SK-N-SH (cell line): ENCODE results near the gene USP32. TPM values are rescaled to one million over a fixed set of nuclear protein-coding genes. Genes with fewer than 3 reads are reported as not detected.

Experiments
- CTCF ChIA-PET: fragments of 300-600, 350-600 bp; formaldehyde crosslinking; extraction: SDS; loops from one replicate; lab custom pipeline; 2021; lab: Yijun Ruan, JAX
- POLR2A ChIA-PET: fragments of 350-600 bp; sonication (Branson Sonifier 250); formaldehyde crosslinking; extraction: SDS; loops from one replicate; lab custom pipeline; 2020; ENCODE audit warnings: antibody characterized with exemption, inconsistent platforms; lab: Yijun Ruan, JAX
- DNase-seq: peaks from one replicate; pipeline ENCODE4 v3.0.0; 2012
- H2AFZ ChIP-seq: fragments of 200-600 bp; sonication (generic); 2 replicates; pipeline ENCODE4 v1.8.1; 2016; ENCODE audit warnings: antibody characterized with exemption, mild to moderate bottlenecking, low read depth
- H3F3A ChIP-seq: fragments of 200-600 bp; sonication (generic); replicated peaks from 2 replicates; pipeline ENCODE3; 2016; ENCODE audit warnings: antibody characterized with exemption, mild to moderate bottlenecking; ENCODE audit not compliant: insufficient read depth
- H3K27ac ChIP-seq, 2 experiments: fragments of 200-500 bp in 1 of 2; fragments of 200-600 bp in 1 of 2; sonication (Bioruptor generic) in 1 of 2; sonication (generic), shearing (Covaris generic) in 1 of 2; 2 replicates each; pipeline versions ENCODE4 v1.5.1 to v1.6.1; 2014 to 2016; ENCODE audit warnings: low read depth in 2 of 2, inconsistent platforms in 1 of 2, low read length in 1 of 2, mild to moderate bottlenecking in 1 of 2, mixed read lengths in 1 of 2
- H3K27me3 ChIP-seq: fragments of 200-600 bp; sonication (generic), shearing (Covaris generic); 2 replicates; pipeline ENCODE4 v1.6.1; 2016; ENCODE audit warnings: mixed run types; ENCODE audit not compliant: insufficient read depth
- H3K36me3 ChIP-seq, 2 experiments: fragments of 200-500 bp in 1 of 2; fragments of 200-600 bp in 1 of 2; sonication (Bioruptor generic) in 1 of 2; sonication (generic) in 1 of 2; replicated peaks in 1 of 2; 2 replicates each; pipeline versions ENCODE3 to v1.5.1; 2014 to 2016; ENCODE audit warnings: low read length in 1 of 2, mild to moderate bottlenecking in 1 of 2; ENCODE audit not compliant: insufficient read depth in 2 of 2, control insufficient read depth in 1 of 2
- H3K4me1 ChIP-seq, 2 experiments: fragments of 200-500 bp in 1 of 2; fragments of 200-600 bp in 1 of 2; sonication (Bioruptor generic) in 1 of 2; sonication (generic), shearing (Covaris generic) in 1 of 2; 2 replicates each; pipeline versions ENCODE4 v1.5.1 to v1.6.1; 2014 to 2016; ENCODE audit warnings: low read depth in 1 of 2, low read length in 1 of 2, mixed run types in 1 of 2; ENCODE audit not compliant: insufficient read depth in 2 of 2, control insufficient read depth in 1 of 2
- H3K4me2 ChIP-seq: fragments of 200-600 bp; sonication (generic), shearing (Covaris generic); 2 replicates; pipeline ENCODE4 v1.6.1; 2017; ENCODE audit warnings: mixed run types
- H3K4me3 ChIP-seq, 2 experiments: fragments of 200-500 bp in 1 of 2; fragments of 200-600 bp in 1 of 2; sonication (Bioruptor generic) in 1 of 2; sonication (generic), shearing (Covaris generic) in 1 of 2; 2 replicates each; pipeline versions ENCODE4 v1.5.1 to v1.8.1; 2014 to 2016; ENCODE audit warnings: low read depth in 2 of 2, inconsistent platforms in 1 of 2, low read length in 1 of 2, mild to moderate bottlenecking in 1 of 2, mixed read lengths in 1 of 2, moderate library complexity in 1 of 2
- H3K79me2 ChIP-seq: fragments of 200-600 bp; sonication (generic); 2 replicates; pipeline ENCODE4 v1.8.1; 2017; ENCODE audit warnings: mild to moderate bottlenecking; ENCODE audit not compliant: insufficient read depth
- H3K9ac ChIP-seq: fragments of 200-600 bp; sonication (generic); 2 replicates; pipeline ENCODE4 v1.6.1; 2017; ENCODE audit warnings: mixed run types
- H3K9me2 ChIP-seq: fragments of 200-600 bp; sonication (generic); 2 replicates; pipeline ENCODE4 v1.6.1; 2017; ENCODE audit warnings: mixed run types
- H3K9me3 ChIP-seq: fragments of 200-600 bp; sonication (generic); 2 replicates; pipeline ENCODE4 v1.6.1; 2017; ENCODE audit warnings: mixed run types, mild to moderate bottlenecking, moderate library complexity
- H4K20me1 ChIP-seq: fragments of 200-600 bp; sonication (generic); 2 replicates; pipeline ENCODE4 v1.6.1; 2017; ENCODE audit warnings: mild to moderate bottlenecking, mixed run types; ENCODE audit not compliant: insufficient read depth
- FOSL2 ChIP-seq: IDR thresholded peaks from 2 replicates; pipeline ENCODE4 v1.4.0; 2012; ENCODE audit warnings: low read depth, mild to moderate bottlenecking, moderate library complexity, borderline replicate concordance
- FOXJ3 ChIP-seq: sonication (generic); formaldehyde crosslinking; IDR thresholded peaks from 2 replicates; pipeline ENCODE4 v1.5.1; 2020; ENCODE audit warnings: mild to moderate bottlenecking, missing genetic modification reagents
- GATA2 ChIP-seq: sonication (generic); formaldehyde crosslinking; IDR thresholded peaks from 2 replicates; pipeline ENCODE4 v1.5.0; 2020; ENCODE audit warnings: mild to moderate bottlenecking, missing genetic modification reagents
- MXI1 ChIP-seq: IDR thresholded peaks from 2 replicates; pipeline ENCODE4 v1.6.1; 2012; ENCODE audit warnings: mild to moderate bottlenecking, low read depth, low read length, improper control_type of control experiment
- NRF1 ChIP-seq: IDR thresholded peaks from 2 replicates; pipeline ENCODE4 v1.6.1; 2012; ENCODE audit warnings: low read depth, mild to moderate bottlenecking, low read length
- POLR2AphosphoS5 ChIP-seq: IDR thresholded peaks from 2 replicates; pipeline ENCODE4 v1.6.1; 2012; ENCODE audit warnings: low read depth, low read length
- RXRA ChIP-seq: IDR thresholded peaks from 2 replicates; pipeline ENCODE4 v1.4.0; 2012; ENCODE audit warnings: low read depth, mild to moderate bottlenecking, borderline replicate concordance
- WGBS: methylation state at CpG from one replicate; pipeline ENCODE4 v1.1.6; 2017; ENCODE audit warnings: low lambda C conversion rate; 5-methylcytosine and 5-hydroxymethylcytosine counted together
- polyA plus RNA-seq, 3 experiments: library from polyadenylated mRNA; depleted of rRNA; stranded (reverse); fragments of >200 nt; gene quantifications; 2 replicates each; pipeline ENCODE4 v1.2.3, GENCODE V29; 2012
- TF ChIP-seq, protein P1 (sequence below): IDR thresholded peaks from 2 replicates; pipeline ENCODE4 v1.4.0; 2012; ENCODE audit warnings: low read depth, borderline replicate concordance
- TF ChIP-seq, protein P2 (sequence below): fragments of 150-350 bp; IDR thresholded peaks from 2 replicates; pipeline ENCODE4 v1.6.1; 2016; ENCODE audit warnings: mild to moderate bottlenecking, low read depth, low read length
- TF ChIP-seq, protein P3 (sequence below): IDR thresholded peaks from 2 replicates; pipeline ENCODE4; 2012

Gene USP32
- polyA plus RNA-seq, 1 of the 3 experiments (the other 2 are of a cell fraction), result 25.6 TPM

DNA sequence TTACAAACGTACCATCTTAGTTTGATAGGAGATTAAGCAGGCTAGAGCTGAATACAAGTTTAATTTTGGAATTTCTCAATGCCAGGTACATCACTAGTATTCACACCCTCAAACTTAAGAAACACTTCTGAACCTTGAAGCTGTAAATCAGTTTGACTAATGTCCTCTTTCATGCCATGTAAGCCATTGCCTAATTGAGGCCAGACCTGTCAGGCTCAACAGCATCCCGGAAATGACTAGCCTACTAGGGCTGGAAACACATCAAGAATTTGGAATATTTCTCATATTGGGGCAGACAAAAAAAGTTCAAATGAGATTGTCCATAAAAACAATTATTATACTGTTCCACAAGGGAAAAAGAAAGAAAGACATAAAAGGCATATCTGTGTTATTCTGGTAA, 1.7 kb downstream of the USP32 start (continued):
- TF ChIP-seq FOXJ3 (CRISPR knock-in tag), result no peak
- no peak for TF ChIP-seq GATA2
- TF ChIP-seq, all 33 proteins: peak for 12

GRCh38 chr17:60388742-60389141, 3.2 kb downstream of the USP32 start:
- Histone ChIP-seq H3K4me1 (peaks cover 26 to 34% of the 10 kb centered on the region in 2 experiments), H3F3A (peaks cover 17% of the 10 kb centered on the region), H4K20me1 (peaks cover 63% of the 10 kb centered on the region), H3K4me2 (peak overlapping the region; percentile 76; the same call in 1 of the 2 replicates), H3K27me3 (no peaks in the 10 kb centered on the region), H3K79me2 (peaks cover 80% of the 10 kb centered on the region), H3K9me2 (no peaks in the 10 kb centered on the region), H3K9me3 (no peaks in the 10 kb centered on the region), H3K4me3 (no peak overlapping the region), H3K9ac (no peak overlapping the region), H3K36me3 (no peaks in the 10 kb centered on the region), H3K27ac (no peak overlapping the region), H2AFZ (no peak overlapping the region)
- ChIA-PET POLR2A (no interaction called here), CTCF (interaction anchor here (1.0 to 2.7 kb wide), 5 partner anchors 32 to 245 kb away, joined by 3 to 11 read pairs (median 4); no protein-coding TSS in a partner anchor)
- 89% methylated on average over 3 of the region's 3 CpGs for WGBS
- TF ChIP-seq POLR2AphosphoS5 (no peak), FOSL2 (no peak), MXI1 (no peak)
- TF ChIP-seq, protein P1, sequence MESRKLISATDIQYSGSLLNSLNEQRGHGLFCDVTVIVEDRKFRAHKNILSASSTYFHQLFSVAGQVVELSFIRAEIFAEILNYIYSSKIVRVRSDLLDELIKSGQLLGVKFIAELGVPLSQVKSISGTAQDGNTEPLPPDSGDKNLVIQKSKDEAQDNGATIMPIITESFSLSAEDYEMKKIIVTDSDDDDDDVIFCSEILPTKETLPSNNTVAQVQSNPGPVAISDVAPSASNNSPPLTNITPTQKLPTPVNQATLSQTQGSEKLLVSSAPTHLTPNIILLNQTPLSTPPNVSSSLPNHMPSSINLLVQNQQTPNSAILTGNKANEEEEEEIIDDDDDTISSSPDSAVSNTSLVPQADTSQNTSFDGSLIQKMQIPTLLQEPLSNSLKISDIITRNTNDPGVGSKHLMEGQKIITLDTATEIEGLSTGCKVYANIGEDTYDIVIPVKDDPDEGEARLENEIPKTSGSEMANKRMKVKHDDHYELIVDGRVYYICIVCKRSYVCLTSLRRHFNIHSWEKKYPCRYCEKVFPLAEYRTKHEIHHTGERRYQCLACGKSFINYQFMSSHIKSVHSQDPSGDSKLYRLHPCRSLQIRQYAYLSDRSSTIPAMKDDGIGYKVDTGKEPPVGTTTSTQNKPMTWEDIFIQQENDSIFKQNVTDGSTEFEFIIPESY, result no peak
- TF ChIP-seq, protein P2, sequence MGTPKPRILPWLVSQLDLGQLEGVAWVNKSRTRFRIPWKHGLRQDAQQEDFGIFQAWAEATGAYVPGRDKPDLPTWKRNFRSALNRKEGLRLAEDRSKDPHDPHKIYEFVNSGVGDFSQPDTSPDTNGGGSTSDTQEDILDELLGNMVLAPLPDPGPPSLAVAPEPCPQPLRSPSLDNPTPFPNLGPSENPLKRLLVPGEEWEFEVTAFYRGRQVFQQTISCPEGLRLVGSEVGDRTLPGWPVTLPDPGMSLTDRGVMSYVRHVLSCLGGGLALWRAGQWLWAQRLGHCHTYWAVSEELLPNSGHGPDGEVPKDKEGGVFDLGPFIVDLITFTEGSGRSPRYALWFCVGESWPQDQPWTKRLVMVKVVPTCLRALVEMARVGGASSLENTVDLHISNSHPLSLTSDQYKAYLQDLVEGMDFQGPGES, result no peak
- TF ChIP-seq, protein P3, sequence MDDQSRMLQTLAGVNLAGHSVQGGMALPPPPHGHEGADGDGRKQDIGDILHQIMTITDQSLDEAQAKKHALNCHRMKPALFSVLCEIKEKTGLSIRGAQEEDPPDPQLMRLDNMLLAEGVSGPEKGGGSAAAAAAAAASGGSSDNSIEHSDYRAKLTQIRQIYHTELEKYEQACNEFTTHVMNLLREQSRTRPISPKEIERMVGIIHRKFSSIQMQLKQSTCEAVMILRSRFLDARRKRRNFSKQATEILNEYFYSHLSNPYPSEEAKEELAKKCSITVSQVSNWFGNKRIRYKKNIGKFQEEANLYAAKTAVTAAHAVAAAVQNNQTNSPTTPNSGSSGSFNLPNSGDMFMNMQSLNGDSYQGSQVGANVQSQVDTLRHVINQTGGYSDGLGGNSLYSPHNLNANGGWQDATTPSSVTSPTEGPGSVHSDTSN, result no peak
- DNase-seq, result no peak

GRCh38 chr17:60387666-60388065, 4.3 kb downstream of the USP32 start:
- H3K9me2 ChIP-seq, result no peaks in the 10 kb centered on the region
- peaks cover 29 to 34% of the 10 kb centered on the region in 2 experiments for H3K4me1 ChIP-seq
- TF ChIP-seq, protein P2, result no peak
- TF ChIP-seq RXRA (no peak), NRF1 (no peak)
- TF ChIP-seq, protein P3, result no peak
- POLR2A ChIA-PET, result no interaction called here
- no peak overlapping the region for H3K27ac ChIP-seq
- H3K4me2 ChIP-seq, result 0 out of 2 replicates have a peak overlapping the region, but pooled peaks have one; percentile 76
- no peak overlapping the region for H3K4me3 ChIP-seq
- no peak overlapping the region for H2AFZ ChIP-seq
- H3F3A ChIP-seq, result peaks cover 11% of the 10 kb centered on the region
- no peaks in the 10 kb centered on the region for H3K9me3 ChIP-seq
- CTCF ChIA-PET, result interaction anchor here (1.0 to 2.1 kb wide), 3 partner anchors 33 to 260 kb away, joined by 3 to 11 read pairs (median 3); no protein-coding TSS in a partner anchor
- 98% methylated on average over 3 of the region's 3 CpGs for WGBS
- H4K20me1 ChIP-seq, result peaks cover 73% of the 10 kb centered on the region
- H3K36me3 ChIP-seq, result no peaks in the 10 kb centered on the region
- no peak for DNase-seq
- no peaks in the 10 kb centered on the region for H3K27me3 ChIP-seq
- H3K9ac ChIP-seq, result no peak overlapping the region
- H3K79me2 ChIP-seq, result peaks cover 90% of the 10 kb centered on the region
